GM21619 (cell line): ENCODE measurements around the gene TEX14.
"Not testable (repeated sequence)": the region's sequence is repeated elsewhere in the genome, so short reads cannot be mapped to it uniquely, and the experiment has no call there.

Experiments used
- ATAC-seq: cut with Tn5 transposase; IDR thresholded peaks from one replicate; pipeline ENCODE4 v1.9.1; 2021; ENCODE audit not compliant: unreplicated experiment

Gene TEX14

DNA sequence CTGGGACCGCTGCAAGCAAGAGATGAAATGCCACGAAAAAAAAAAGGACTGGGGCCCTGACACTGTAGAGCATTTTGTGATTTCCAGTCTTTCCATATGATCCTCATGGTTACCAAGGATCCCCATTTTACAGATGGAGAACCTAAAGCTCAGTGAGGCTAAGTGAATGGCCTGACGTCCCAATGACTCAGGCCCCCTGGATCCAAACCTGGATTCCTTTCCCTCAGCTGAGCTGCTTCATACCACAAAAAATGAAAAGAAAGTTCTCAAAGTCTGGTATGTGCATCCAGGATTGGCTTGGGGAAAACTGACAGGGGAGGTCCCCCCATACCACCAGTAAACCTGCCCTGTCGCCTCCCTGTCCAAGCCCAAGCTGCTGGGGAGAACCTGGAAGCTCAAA lies 80.5 kb downstream of the TEX14 start:
- no peak for ATAC-seq

DNA sequence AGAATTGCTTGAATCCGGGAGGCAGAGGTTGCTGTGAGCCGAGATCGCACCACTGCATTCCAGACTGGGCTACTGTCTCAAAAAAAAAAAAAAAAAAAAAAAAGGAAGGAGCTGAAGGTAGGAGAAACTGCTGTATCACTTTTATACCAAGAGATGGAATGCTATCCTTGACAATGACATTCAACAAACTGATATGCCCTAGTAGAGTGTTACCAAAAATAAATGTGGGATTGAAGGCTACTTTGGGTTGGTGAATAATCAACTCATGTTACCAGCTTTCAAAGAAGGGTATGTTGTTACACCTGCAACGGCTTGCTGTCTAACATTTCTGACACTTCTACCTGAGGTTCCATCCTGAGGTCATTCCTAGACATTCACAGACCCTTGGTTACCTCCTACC lies 84.9 kb downstream of the TEX14 start:
- no peak for ATAC-seq

DNA sequence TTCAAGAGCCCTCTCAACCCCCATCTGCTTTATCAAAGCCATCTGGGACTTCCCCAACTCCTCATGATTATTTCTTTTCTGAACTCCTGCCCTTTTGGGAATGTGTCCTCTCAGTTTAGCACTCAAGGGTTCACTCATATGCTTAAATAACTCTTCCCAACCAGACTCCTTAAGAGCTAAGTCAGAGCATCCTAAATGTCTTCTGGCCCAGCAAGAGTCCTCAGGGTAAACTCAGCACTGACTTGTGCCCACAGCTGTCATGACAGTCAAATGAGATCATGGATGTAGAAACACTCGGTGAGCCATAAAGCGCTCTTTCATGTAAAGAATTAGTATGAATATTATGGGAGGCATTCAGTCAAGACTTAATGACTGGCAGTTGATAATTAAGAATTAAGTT lies 85.9 kb downstream of the TEX14 start:
- ATAC-seq: no peak

DNA sequence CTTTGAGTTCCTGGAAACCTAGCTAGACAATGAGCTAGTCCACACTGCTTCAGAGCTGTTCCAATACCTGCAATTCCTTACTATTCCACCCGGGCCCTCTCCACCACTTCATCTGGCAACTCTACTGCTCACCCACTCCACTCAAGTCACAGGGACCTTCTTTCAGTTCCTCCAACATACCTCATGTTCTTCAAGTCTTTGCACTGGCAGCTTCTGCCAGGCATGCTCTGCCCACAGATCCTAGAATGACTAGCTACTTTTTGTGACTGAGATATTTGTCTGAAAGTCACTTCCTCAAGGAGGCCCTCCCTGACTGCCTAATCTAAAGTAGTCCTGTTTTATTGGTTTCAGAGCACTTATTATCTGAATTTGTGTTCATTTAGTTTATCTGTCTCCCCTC lies 86.4 kb downstream of the TEX14 start:
- ATAC-seq: peak; percentile 51

DNA sequence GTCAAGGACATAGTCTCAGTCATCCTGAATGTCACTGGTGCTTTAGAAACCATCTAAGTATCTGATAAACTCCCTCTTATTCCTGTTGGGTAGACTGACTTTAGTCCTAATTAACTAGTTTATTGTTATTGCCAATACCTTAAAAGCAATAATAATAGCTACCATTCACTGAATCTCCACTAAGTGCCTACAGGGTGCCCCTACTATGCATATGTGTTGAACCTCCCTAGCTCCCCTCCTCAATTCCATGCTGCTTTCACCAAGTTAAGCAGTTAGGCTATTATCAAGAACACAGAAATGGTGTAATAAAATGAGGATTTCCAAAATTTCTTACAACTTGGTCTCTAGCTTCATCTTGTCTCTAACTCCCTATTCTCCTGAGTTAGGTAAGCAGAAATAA lies 89.9 kb downstream of the TEX14 start:
- no peak for ATAC-seq

DNA sequence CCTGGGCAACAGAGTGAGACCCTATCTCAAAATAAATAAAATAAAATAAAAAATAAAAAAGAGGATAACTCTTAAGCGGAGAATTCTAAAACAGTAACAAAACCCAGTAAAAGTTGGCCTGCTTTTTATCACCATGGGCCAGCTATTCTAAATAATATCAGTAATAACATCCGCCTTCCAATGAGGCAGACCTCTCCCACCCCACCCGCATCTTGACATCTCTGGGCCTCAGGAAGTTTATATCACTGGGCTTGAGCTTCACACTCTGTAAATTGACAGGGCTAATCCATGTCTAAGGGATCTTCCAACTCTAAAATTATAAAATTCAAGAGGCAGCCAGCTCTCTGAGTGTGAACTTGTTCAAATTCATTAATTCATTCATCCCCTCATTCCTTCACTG lies 94.5 kb downstream of the TEX14 start:
- no peak for ATAC-seq

DNA sequence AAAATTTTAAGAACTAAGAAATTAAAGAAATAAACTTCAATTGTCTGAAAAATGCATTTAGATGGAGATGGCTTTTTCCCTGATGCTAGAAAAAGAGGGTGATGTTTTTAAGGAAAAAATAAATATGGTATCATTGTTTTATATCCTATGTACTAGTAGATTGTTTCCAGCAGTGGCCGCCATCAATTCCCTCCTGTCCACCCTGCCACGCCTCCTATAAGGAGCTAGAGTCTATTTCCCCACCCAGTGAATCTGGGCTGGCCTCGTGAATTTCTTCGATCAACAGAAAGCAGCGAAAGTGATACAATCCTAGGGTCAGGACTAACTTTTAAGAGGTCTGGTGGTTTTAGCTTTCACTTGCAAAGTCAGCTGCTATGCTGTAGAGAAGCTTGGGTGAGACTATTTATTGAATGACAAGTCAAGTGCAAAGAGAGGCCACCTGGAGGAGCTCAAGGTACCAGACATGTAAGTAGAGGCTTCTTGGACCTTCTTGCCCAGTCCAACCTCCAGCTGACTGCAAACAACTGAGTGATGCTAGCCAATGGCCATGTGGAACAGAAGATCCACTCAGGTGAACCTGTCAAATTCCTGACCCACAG lies 96.6 kb downstream of the TEX14 start:
- ATAC-seq: no peak

DNA sequence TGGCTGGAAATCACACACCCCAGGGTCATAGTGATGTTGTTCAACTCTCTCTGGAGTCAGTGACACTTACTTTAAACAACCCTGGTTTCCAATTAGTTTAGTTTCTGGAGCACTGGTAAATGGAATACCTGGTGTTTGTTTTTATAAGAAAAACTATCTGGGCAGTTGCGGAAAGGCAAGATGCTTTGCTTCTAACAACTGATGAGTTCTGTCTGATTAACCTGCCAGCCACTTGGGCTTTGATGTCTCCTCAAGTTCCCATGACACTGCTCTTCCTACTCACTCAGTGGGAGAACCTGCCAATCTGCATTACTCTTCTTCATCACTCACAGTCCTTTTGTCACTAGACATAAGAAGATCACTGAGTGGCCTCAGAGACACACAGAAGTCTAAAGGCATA lies 98.7 kb downstream of the TEX14 start:
- no peak for ATAC-seq

DNA sequence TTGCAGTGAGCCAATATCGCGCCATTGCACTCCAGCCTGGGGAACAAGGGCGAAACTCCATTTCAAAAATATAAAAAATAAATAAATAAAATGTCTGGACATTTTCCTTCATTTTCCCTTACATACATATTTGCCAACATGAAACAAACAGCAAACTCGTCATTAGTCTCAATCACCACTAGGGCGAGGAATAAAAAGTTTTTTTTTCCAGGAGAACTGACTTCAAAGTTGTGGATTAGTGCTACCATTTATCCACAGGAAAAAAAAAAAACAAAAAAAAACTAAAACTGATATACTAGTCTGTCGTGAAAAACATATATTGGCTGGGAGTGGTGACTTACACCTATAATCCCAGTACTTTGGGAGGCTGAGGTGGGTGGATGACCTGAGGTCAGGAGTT lies 100.4 kb downstream of the TEX14 start:
- ATAC-seq: no peak

DNA sequence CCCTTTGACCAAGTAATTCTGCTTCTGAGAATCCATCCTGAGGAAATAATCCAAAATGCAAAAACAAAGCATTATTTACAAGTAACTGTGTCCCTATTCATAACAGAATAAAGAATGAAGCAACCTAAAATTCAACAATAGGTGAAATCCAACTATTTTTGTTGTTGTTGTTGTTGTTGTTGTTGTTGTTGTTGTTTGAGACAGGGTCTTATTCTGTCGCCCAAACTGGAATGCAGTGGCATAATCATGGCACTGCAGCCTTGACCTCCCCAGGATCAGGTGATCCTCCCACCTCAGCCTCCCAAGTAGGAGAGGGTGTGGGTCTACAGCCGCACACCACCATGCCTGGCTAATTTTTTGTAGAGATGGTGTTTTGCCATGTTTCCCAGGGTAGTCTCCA lies 101.5 kb downstream of the TEX14 start:
- no peak for ATAC-seq

DNA sequence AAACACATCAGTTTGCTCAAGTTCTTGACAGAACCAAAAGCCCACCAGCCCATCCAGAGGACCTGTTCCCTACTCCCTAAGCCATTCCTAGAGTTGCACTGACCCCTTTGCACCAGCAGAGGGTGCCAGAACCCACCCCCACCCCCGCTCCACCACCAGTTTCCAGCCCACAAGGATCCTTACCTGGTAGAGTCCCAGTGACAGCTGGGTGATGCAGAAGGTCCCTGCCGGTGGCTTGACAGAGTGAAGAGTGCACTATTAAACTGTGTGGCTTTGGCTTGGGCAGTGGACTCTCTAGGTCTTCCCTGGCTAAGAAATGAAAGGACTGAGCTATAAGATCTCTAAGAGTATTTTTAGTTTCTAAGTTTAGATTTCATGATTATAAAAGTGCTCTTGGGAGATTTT lies 104.1 kb downstream of the TEX14 start:
- peak; percentile 51 for ATAC-seq

DNA sequence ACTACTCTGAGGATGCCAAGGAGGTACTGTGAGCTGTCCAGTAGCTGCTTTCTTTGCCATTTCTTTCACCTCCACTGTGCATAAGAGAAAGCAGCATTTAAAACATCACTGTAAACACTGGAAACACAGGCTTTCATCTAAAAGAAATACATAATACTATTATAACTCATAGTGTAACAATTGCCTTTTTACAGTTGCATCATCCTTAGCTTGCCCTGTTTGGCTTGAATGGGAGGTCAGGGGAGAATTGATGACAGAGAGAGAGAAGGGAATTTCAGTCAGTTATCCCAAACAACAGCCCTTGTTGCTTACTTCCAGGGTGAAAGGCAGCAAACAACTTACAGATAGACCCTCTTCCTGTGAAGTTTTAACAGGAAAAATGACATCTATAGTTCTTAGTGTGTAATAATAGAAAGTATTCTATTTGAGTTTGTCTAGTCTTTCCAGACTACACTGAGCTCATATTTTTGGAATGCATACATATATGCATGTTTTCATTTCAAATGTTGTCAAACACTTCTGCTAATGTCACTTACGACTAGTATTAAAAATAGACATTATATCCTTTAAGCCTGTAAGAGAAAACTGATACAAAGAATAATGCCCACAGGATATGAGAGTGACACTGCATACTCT lies 105.7 kb downstream of the TEX14 start:
- no peak for ATAC-seq

DNA sequence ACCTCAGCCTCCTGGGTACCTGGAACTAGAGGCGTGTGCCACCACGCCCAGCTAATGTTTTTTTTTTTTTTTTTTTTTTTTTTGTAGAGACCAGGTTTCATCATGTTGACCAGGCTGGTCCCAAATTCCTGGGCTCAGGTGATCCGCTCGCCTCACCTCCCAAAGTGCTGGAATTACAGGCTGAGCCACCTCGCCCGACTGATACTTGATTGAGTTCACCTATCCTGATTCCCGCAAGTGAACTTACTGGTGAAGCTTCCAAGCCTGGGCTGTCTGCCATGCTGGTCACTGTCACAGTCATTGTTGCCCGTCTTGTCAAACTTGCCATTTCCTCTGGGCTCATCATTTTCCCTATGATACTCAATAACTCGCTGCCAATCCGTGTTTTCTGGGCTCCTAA lies 106.3 kb downstream of the TEX14 start:
- ATAC-seq: no peak

DNA sequence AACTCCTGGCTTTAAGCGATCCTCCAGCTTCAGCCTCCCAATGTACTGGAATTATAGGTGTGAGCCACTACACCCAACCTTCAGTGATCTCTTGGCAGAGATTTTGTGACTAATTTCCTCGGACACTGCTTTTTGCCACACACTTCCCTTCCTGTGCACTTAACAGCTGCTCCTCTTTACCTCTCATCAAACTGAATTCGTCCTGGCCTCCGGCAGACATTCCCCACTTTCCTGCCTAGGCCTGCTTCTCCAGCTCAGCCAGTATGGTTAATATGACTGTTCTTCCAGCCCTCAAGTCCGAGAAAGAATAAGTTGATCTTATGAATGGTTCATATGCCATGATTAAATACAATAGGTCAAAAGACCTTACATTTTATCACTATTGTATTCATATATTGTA lies 108.4 kb downstream of the TEX14 start:
- ATAC-seq: no peak

DNA sequence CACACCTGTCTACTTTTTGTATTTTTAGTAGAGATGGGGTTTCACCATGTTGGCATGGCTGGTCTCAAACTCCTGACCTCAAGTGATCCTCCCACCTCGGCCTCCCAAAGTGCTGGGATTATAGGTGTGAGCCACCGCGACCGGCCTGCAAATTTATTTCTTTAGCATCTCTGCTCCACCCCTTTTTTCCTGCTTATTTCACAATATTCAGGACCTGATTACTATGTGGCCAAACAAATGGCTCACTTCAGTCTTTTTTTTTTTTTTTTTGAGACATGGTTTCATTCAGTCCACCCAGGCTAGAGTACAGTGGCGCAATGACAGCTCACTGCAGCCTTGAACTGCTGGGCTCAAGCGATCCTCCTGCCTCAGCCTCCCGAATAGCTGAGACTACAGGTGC lies 109.1 kb downstream of the TEX14 start:
- not testable (repeated sequence) for ATAC-seq

DNA sequence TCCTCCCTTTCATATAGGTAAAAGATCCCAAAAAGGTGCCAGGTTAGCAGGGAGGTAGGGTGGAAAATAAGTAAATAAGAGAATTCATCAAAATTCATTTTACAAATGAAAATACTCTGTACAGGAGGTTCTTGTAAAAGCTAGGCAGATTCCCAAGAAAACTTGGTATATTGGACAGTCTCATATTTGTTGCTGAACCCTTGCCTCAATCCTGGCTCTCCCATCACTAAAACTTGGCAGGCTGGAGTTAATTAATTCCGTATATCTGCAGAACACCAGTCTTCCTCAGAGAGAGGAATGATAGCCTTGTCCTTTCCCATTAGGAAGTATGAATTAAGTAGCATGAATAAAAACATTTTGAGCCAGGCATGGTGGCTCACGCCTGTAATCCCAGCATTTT lies 111.2 kb downstream of the TEX14 start:
- ATAC-seq: no peak

DNA sequence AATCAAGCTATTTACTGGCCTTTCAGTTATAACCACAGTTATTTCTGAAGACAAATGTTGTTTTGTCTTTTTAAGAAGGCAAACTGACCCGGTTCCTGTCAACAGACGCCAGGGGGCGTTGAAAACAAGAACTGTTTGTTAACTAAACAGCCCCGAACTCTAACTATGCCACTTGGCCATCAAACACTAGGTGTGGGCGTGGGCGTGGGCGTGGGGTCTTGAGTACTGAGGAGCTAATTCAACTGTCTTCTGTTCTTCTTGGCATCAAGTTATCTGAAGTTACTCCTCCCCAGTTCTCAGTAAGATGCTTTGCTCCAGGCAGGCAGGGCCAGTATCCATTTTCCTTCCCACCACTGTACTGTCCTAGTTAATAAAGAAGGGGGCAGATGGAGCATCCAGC lies 114.1 kb downstream of the TEX14 start:
- no peak for ATAC-seq

DNA sequence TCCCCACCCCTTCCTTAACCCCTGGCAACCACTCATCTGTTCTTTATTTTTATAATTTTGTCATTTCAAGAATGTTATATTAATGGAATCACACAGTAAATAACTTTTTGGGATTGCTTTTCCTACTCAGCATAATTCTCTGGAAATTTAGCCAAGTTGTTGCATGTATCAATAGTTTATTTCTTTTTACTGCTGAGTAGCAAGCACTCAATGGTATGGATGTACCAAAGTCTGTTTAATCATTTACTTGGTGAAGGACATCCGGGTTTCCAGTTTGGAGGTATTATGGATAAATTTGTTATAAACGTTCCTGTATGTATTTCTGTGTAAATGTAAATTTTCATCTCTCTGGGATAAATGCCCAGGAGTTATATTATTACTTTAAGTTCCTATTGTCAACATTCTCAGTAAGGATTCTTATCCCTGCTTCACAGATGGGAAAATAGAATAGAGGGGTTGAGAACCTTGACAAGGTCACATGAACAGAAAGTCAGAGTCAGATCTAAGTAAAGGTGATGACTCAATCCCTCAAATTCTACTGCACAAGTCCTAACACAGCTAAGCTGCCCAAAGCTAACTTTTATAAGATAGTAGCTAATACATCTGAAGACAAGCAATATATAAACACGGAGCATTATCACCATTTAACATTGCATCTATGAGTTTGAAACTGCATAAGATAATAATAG lies 115.0 kb downstream of the TEX14 start:
- no peak for ATAC-seq

DNA sequence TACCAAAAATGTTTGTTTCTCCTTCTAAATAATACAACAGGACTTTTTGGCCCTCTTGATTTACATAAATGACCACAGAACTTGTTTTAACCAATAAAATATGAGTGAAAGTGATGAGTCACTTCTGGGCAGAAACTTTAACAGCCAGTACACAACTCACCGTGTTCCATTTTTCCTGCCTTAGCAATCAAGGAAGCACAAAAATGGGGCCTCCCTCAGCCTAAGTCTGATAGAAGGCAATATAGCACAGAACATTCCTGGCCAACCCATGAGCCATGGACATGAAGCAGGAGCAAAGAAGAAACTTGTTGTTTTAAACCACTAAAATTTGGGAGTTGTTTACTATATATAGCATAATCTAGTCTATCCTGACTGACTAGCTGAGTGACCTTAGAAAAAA lies 116.3 kb downstream of the TEX14 start:
- ATAC-seq: no peak

DNA sequence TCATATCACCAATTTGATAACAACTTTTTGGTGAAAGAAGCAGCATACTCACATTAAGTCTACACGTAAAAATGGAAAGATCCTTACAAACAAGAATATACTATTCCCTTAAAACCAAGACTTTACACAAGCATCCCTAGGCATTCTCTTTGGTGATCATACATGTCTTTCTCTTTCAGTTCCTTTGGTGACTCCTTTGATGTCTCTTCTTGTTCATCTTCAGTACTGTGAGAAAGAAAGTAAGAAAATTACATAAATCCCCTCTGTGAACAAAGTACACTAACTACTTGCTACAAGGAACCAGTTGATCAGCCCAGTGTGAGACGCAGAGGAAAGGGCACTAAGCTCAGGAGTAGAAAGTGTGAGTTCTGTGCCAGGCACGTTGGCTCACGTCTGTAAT lies 117.8 kb downstream of the TEX14 start:
- no peak for ATAC-seq

DNA sequence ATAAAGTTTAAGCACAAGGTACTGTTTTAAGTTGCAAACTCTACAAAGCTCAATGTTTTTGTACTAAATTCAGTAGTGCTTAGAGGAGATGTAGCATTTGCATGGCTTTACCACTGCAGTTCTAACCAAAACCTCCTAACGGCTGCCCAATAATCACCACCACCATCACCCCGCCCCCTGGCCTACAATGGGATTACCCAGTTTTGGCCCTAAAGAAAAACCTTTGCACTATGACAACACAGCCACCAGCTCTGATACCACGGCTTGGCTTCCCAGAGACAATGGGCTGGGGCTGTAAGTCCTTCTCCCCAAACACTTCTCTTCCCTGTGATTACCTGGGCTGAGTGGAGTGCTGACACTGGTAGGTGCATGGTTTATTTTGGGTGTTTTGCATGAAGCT lies 119.0 kb downstream of the TEX14 start:
- ATAC-seq: no peak

DNA sequence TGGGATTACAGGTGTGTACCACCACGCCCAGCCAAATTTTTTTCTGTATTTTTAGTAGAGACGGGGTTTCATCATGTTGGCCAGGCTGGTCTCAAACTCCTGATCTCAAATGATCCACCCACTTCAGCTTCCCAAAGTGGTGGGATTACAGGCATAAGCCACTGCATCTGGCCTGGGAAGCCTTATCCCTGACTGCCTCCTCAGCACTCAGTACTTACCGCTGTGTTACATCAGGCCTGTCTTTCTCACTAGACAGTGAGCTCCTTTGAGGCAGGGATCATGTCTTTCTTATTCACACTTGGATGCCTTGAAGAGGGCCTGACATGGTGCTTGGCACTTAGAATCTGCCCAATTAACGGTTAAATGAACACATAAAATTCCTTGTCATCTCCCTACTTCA lies 121.1 kb downstream of the TEX14 start:
- no peak for ATAC-seq

DNA sequence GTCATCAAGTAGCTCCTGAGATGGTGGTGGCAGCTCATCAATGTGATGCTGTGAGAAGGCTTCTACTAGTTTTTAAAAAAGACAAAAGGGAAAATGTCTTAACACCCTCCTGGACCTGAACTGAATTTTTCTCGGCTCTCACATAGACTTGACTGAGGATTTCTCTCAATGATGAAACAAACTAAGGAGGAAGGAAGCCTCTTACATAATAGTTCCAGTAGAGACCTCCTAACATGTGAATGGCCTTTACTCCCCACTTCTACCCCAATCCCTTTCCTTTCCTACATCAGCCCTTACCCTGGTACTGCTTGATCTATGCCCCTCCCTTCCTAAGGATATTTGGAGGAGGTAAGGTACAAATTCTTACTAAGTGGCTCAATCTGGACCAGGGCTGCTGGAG lies 122.6 kb downstream of the TEX14 start:
- no peak for ATAC-seq
